Measurements from ENCODE around the gene AFAP1L1.

- TF ChIP-seq CTCF (IDR thresholded peaks at IDR 0.05) (no peak), POLR2AphosphoS5 (IDR thresholded peaks at IDR 0.05; ENCODE audit: low read depth, low read length) (no peak)
Measured at GRCh38 chr5:149294872-149295829, 23.5 kb downstream of the AFAP1L1 start.
